CD4-positive, alpha-beta T cell treated with Interleukin-17A for 1 hour (primary cell): ENCODE results near the gene PRKG1.
"Not testable (repeated sequence)": the region's sequence is repeated elsewhere in the genome, so short reads cannot be mapped to it uniquely, and the experiment has no call there.

Experiments
- DNase-seq: peaks from one replicate; pipeline ENCODE4 v3.0.0-alpha.2; 2020

Gene PRKG1

DNA sequence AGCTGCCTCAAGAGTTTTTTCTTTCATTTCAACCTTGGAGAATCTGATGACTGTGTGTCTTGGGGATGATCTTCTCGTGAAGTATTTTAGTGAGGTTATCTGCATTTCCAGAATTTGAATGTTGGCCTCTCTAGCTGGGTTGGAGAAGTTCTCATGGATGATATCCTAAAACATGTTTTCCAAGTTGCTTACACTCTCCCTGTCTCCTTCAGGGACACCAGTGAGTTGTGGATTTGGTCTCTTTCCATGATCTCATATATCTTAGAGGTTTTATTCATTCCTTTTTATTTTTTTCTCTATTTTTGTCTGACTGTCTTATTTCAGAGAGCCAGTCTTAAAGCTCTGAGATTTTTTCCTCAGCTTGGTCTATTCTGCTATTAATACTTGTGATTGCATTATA lies 907.4 kb downstream of the PRKG1 start:
- no peak for DNase-seq

DNA sequence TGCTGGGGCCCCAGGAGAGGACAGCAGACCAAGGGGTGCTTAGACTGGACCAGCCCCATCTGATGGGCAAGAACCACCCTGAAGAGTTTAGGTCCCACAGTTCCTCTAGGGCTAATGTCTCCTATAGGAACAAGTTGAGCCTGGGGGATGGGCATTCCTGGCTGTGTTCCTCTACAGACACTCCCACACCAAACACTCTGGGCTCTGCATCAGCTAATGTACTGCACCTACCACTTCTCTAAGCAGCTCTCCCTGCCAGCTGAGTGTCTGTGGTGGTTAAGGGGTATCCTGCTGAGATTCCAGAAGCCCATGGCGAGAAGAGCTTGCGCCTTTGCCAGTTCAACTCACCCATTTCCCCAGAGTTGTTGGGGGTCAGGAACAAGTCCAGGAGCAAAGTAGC lies 909.2 kb downstream of the PRKG1 start:
- no peak for DNase-seq

DNA sequence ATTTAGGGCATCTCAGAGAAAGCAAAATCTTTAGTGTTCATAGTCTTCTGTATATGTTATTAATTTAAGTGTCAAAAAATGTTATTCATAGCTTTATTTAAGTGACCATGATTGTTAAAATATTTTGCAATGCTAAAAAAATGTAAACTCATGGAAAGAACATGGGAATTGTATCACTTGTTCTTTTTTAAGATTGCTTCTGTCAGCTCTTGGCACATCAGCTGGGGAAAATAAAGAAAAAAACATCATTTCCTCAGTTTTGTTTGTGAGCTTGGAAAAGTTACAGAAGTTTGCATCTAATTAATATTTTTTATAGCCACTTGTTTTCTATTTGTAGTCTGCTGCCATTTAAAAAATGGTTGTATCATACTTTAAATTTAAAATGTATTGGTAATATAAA lies 911.0 kb downstream of the PRKG1 start:
- DNase-seq = no peak

DNA sequence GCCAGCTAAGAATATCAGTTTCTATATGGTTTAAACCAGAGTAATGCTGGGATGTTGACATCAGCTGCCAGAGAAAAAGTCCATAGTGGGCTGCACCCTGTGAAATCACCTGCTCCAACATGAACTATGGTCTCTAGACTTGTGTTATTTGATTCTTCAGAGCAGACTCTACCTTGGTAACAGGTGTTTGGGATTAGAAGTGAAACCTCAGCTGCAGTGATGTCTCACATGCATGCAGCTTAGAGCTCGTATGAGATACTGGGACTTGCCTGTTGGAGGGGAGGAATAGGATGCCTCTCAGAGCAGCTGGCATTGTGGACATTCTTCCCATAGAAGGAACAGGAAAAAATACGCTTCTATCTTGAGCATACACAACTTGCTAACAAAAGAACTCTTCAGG lies 912.2 kb downstream of the PRKG1 start:
- no peak for DNase-seq

DNA sequence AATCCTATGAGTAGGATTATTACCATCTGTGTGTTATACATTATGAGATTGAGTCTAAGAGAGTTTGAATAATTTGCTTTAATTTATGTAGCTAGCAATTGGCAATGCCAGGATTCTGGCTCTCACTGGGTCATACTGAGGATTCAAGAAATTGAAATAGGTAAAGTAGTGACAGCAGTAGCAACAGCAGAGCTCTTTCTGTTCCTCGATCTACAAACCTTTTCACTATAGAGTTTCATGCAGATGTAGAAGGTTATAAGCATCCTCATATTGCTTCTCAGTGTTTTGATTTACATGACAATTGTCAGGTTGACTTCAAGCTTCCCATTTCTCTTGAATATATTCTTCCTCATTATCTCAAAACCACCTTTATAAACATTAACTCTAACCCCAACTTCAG lies 919.2 kb downstream of the PRKG1 start:
- no peak for DNase-seq

DNA sequence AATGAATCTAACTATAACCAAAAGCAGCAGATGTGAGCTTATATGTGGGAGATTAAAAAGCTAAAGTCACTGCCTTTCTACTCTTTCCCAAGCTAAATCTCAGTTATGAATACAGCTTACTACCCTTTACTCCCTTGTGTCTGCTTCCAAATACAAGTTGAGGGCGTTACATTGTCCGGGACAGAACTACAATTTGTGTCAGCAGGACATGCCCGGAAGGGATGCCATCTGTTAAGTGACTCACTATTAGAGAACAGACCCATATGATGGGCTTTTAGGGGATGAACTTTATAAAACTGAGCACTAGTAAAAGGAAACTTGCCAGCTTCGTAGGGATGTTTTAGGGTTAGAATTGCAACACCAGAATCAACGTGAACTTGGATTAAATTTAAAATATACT lies 924.8 kb downstream of the PRKG1 start:
- DNase-seq = no peak

DNA sequence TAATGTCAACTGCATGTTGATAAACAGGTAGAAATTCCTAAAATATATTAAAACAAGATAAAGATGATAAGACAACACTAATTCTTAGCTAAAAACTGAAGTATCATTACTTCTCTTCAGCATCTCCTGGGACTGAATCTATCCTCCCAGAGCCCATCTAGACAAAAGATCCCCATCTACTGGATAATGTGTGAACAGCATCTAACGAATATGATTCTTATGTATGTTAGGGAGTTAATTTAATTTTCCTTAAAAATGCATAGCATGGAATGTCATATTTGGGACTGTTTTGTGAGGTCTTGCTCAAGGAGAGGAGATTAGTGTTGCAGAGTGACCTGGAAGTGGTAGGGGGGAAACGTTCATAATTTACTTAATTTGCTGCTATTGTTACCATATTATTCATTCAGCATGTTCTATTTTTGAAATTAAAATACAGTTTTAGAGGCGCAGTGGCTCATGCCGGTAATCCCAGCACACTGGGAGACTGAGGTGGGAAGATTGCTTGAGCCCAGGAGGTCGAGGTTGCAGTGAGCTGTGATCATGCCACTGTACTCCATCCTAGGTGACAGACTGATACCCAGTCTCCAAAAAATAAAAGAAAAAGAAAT lies 930.2 kb downstream of the PRKG1 start:
- DNase-seq = no peak

DNA sequence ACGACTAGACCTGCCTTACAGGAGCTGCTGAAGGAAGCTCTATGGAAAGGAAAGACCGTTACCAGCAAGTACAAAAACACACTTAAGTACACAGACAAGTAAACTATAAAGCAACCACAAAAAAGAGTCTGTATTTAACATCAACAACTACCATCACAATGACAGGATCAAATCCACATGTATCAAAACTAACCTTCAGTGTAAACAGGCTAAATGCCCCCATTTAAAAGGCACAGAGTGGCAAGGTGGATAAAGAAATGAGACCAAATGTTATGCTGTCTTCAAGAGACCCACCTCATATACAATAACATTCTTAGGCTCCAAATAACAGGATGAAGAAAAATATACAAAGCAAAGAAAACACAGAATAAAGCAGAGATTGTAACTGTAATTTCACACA lies 932.8 kb downstream of the PRKG1 start:
- no peak for DNase-seq

DNA sequence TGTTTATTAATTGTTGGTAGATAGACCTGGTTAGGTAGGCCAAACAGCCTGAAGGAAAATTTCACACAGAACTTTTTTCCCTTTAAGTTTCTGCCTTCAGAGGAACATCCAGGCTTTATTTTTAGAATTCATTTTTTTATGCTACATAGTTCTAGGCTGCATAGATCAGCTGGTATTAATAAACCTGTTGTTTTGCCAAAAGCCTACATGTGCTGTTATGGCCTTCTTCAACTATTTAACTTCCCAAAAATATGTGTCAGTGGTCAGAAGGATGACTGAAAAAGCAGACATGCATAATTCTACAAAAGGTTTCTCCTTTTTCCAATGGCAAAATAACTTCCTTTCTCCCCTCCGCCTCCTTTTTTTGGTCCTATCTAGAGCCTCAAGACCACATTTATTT lies 936.8 kb downstream of the PRKG1 start:
- no peak for DNase-seq

DNA sequence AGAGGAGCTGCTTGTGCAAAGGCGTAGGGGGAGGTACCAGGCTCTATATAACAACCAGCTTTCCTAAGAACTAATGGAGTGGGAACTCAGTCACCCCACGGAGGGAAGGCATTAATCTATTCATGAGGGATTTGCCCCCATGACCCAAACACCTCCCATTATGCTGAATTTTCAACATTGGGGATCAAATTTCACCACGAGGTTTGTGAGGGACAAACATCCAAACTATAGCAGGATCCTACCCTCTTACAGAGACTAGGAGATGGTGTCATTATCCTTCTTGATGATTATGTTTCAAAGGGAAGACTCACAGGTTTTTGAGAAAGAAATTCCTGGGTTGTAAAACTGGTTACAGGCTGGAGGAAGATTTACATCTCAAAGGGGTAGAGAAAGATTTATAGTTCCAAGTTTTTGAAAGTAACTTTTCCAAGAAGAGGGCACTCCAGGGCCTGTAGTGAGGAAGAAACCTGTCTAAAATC lies 944.8 kb downstream of the PRKG1 start:
- DNase-seq = no peak

DNA sequence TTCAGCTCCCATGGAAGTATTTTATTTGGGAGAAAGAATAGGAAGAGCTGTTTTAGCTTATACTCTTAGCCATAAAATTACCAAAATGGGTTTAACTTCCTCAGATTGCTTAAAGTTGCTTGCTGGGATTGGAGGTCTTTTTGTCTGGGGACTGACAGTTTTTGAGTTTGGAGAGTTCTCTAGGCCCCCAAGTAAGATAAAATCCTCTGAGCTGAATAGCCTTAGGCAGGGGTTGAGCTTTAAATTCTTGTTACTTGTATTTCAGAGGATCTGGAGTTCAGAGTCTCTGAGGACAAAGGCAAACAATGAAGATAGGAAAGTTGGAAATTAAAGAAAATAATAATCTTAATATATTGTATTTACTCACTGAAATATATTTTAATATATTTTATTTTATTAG lies 945.4 kb downstream of the PRKG1 start:
- no peak for DNase-seq

DNA sequence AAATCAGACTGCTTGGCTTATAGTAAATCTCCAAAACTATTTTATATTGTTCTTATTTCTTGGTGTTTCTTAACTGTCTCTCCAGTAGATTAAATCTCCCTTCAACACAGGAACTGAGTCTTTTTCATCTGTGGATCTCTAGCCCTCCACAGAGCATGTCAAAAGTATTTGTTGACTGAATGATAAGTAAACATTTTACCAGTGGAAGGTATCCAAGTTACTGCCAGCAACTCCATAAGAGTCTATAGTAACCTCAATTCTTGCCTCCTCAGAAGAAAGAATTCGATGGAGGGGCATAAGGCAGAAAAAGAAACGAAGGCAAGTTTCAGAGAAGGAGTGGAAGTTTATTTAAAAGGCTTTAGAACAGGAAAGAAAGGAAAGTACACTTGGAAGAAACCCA lies 945.9 kb downstream of the PRKG1 start:
- no peak for DNase-seq

DNA sequence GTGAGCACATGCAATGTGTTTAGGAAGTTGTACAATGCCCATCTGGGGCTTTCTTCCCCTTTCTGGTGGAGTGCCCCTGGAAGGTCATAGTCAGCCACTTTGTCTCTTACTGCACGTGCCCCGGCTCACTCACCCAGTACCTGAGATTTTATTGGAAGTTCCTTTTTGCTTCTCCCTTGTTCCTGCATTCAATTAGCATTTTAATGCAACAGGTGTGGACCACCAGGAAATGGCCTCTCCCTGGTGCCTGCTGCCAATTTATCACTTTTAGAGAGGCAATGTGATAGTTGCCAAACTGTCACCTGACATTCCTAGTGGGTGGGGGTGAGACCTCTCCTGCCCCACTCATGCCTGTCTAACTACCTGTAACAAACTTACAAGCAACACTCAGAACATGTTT lies 946.4 kb downstream of the PRKG1 start:
- no peak for DNase-seq

DNA sequence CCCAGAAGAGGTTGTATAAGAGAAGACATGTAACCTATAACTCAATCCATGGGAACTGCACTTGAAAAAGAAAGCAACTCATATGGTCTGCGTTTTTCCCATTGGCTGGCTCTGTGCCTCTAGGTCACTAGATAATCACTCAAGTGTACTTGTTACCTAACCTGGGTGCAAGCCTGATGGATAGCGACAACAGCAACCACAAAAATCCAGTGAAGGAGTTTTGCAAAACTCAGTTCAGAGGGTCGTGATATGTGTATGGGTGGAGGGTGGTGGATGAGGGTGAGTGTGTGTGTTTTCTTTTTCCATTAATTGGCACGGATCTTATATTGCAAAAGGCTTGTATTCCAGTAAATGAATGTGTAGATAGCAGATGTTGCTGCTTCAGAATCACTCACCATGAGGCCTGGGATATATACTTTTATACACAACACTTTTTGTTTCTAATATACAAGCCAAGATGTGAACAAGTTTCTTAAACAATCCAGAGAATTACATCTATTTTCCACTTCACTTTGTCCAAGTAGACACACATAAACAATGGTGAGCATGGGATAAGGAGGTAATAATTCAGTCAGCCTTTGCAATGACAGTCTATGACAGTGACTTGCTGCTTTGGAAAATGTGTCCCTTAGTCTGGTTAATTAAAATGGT lies 952.9 kb downstream of the PRKG1 start:
- no peak for DNase-seq

DNA sequence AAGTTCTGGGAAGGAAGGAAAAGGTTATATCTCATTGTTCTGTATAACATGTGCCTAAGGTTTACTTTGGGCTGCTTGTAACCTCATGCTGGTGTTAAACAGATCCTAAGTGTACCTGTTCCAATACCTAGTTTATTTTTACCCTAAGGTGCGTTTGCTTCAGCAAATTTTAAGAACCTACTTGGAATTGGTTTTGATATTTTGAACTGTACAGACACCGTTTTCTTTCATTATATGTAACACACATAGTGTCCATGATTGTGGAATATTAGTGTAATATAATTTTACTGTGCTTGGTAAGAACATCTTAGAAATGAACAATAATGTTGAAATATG lies 954.2 kb downstream of the PRKG1 start:
- no peak for DNase-seq

DNA sequence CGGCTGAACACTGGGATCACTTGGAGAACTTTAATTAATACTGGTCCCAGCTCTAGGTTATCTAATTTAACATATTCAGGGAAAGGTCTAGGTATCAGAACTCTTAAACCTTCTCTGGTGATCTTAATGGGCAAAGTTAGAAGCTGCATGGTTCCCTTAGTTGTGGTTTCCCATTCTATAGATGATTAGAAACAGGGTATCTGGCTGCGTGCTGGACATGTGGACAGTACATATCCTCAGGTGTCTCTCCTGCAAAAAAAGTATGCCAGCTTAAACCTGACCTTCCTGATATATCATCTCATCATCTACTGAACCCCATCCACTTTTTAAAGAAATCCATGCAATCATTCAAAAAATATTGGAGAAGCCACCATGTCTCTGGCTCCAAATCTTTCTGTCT lies 955.3 kb downstream of the PRKG1 start:
- no peak for DNase-seq

DNA sequence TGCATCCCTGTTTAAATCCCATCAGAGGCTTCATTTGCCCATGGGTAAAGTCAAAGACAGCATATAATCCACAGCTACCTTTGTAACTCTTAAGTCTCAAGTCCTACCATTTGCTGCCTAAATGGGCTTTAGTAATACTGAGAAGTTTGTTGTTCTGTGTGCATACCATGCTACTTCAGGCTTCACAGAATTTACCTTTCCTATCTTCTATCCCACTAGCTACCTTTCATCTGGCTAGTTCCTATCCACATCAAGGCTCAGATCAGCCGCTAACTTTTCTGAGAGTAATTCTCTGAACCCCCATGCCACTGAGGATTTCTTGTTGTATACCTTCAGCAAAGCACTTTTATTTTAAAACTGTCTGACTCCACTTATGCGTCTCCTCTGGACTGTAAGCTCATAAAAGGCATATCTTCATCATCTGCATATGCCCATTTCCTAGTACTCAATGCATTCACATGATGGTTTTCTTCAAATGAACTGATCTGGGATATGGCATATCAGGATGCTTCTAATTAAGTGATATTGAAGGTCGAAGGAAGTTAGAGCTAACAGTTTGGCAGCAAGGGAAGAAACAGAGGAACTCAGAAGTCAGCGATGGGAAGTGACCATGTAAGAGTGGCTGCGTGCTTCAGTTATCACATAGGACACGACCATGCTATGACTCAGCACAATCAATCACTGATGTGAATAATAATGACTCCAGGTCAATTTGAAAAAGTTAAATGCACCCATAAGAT lies 955.9 kb downstream of the PRKG1 start:
- DNase-seq = no peak

DNA sequence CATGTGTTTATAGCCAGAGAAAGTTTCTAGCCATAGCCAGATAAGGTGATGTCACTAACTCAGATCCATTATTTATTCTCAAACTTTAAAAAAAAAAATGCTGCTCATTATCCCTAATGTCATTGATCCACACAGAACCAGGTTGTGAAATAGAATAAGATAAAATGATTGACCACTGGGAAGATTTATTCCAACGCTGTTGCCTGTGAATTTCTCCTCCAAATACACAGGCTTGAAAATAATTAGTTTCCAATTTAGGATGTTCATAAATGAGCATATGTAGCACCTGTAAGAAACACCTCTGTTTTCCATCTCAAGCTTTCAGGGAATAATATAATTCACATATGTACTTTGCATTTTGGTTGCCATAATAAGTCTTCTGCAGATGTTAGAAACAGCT lies 956.7 kb downstream of the PRKG1 start:
- no peak for DNase-seq

DNA sequence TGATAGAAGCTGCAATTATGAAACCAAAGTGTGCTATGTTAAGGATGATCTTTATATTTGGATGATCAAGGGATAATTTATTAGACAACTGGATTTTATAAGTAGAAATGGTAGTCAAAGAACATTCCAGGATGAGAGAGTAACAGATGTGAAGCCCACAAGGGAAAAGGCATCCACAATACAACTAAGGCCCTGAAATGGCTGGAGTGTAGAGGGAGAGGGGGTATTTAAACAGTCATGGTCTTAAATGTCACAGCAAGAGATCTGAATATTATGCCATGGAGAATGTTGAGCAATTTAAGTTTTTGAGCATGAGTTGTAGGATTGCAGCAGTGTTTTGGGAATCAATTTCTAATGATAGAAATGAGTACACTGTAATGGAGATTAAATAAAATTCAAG lies 957.5 kb downstream of the PRKG1 start:
- DNase-seq = no peak

DNA sequence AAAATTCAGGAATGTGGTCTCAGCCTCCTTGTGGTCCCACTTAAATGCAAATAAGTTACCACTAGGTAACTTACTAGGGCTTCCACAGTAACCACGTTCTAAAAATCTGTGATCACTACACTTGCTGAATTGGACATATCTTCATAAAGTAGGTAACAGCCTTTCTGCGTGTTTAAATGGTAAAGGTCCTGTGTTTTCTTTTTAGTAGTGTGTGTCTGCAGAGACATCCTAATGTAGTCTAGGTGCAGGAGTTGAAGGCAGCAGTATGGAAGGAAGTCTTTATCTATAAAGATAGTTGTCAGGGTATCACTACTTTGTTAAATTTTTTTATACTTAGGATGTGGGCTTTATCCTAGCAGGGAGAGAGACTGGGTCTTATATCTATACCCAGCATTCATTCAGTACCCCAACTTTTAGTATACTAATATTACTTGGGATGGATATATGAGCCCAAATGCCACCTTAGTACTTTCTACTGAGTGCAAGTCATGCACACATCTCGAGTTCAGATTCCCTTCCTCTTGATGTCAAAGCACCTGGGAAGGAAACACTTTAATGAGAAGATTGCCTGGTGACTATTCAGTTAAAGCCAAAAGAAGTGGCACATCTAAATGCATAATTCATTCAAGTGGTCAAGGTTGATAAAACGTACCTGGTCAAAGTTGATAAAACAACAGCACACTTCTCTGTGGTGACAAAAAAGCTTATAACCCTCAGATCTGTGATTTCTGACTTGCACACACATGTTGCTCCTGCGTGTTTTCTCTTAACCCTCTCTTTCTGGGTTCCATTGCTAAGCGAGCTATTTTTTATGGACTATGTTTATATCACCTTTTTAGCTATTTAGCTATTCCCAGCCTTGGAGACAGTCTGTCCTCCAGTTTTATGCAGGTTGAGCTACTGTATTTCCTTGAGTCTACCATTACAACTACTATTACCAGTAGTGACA lies 958.7 kb downstream of the PRKG1 start:
- no peak for DNase-seq

DNA sequence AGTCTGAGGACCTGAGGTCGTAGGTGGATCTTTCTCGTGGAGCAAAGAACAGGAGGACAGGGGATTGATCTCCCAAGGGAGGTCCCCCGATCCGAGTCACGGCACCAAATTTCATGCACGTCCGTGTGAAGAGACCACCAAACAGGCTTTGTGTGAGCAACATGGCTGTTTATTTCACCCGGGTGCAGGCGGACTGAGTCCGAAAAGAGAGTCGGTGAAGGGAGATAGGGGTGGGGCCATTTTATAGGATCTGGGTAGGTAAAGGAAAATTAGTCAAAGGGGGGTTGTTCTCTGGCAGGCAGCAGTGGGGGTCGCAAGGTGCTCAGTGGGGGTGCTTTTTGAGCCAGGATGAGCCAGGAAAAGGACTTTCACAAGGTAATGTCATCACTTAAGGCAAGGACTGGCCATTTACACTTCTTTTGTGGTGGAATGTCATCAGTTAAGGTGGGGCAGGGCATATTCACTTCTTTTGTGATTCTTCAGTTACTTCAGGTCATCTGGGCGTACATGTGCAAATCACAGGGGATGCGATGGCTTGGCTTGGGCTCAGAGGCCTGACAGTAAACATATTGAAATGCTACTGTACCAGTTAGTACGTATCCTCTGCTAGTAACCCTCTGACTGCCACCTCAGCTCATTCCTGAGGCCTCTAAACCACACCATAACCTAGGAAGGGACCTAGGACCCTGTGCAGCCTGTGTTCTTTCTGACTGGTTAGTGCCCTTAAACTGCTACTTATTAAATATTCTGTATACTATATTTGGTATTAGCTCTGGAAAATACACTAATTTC lies 964.9 kb downstream of the PRKG1 start:
- not testable (repeated sequence) for DNase-seq

DNA sequence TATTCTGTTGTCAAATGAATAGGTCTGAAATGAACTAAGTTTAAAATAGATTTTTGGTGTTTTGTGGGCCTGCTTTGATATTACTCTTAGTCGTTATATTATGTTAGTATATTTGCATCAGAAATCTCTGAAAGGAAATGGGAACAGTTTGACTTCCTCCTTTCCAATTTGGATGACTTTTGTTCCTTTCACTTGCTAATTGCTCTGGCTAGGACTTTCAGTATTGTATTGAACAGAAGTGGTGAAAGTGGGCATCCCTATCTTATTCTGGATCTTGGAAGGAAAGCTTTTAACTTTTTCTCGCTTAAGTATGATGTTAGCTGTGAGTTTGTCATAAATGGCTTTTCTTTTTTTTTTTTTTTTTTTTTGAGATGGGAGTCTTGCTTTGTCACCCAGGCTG lies 966.2 kb downstream of the PRKG1 start:
- no peak for DNase-seq

DNA sequence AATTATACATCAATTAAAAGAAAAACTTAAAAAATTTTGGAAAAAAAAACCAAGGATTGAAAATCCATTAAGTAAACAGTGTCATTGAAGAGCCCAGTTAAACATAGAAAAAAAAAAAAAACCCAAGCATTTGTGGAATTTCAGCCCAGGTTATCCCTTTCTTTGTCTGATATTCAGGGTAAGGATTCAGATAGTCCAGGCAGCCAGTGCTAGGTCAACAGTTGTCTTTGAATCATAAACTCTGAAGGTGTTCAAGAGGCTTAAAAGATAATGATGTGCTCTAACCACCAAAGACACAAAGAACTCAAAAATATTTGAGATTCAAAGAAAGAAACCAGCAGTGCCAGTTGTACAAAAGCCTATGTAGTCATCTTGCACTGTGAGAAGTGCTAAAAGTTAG lies 969.5 kb downstream of the PRKG1 start:
- no peak for DNase-seq
